ENCODE measurements around the gene CEACAM8. TPM values are rescaled to one million over a fixed set of nuclear protein-coding genes. Genes with fewer than 3 reads are reported as not detected.

The CEACAM8 gene
- total RNA-seq, 1 donor from 2014 or later: not detected

DNA sequence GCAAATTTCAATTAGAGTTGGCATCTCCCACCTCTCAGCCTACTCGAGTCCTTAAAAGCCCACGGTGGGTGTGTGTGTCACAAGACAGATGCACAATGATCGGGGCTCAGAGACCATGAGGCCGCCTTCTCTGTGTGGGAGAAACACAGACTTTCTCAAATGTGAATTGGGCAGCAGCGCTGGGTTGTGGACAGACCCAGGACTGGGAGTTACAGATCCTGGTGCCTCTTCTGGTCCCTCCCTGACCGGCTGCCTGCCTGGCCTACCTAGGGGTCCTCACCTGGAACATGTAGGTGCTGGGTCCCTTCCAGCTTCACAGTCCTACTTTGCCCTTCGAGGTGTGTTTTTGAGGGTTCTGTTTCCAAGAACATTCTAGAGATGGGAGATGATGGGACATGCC is 4.9 kb downstream of the CEACAM8 start:
- DNase-seq (ENCODE audit: extremely low spot score in 2 of 2): no peak
- no peaks in the 10 kb centered on the region for H3K27me3 ChIP-seq
- H3K4me3 ChIP-seq: no peak overlapping the region
- no peaks in the 10 kb centered on the region for H3K9me3 ChIP-seq
- no peaks in the 10 kb centered on the region for H3K36me3 ChIP-seq
- H3K4me1 ChIP-seq: no peaks in the 10 kb centered on the region
- no peak overlapping the region for H3K27ac ChIP-seq
- TF ChIP-seq POLR2A (IDR thresholded peaks at IDR 0.05) (no peak), POLR2AphosphoS5 (IDR thresholded peaks at IDR 0.05; ENCODE audit: insufficient read depth in 1 of 2, low read depth in 1 of 2) (no peak)
- TF ChIP-seq, protein P1, sequence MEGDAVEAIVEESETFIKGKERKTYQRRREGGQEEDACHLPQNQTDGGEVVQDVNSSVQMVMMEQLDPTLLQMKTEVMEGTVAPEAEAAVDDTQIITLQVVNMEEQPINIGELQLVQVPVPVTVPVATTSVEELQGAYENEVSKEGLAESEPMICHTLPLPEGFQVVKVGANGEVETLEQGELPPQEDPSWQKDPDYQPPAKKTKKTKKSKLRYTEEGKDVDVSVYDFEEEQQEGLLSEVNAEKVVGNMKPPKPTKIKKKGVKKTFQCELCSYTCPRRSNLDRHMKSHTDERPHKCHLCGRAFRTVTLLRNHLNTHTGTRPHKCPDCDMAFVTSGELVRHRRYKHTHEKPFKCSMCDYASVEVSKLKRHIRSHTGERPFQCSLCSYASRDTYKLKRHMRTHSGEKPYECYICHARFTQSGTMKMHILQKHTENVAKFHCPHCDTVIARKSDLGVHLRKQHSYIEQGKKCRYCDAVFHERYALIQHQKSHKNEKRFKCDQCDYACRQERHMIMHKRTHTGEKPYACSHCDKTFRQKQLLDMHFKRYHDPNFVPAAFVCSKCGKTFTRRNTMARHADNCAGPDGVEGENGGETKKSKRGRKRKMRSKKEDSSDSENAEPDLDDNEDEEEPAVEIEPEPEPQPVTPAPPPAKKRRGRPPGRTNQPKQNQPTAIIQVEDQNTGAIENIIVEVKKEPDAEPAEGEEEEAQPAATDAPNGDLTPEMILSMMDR (IDR thresholded peaks at IDR 0.05): no peak
- intact Hi-C loops (cut with DNase I): no loop called here

DNA sequence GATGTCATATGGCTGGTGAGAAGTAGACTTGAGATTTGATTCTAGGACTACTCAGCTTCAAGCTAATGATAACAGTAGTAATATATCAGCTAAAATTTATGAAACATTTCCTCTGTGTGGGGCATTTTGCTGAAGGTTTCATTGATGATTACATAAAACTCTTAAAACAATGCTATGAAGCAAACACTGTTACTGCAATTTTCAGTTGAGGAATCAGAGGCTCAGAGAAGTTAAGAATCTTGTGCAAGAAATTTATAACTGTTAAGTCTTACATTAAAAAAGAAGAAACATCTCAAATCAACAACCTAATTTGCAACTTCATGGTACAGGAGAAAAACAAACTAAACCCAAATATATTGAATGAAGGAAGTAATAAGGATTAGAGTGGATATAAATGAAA is 10.3 kb downstream of the CEACAM8 start:
- Histone ChIP-seq H3K4me1 (no peaks in the 10 kb centered on the region), H3K4me3 (no peak overlapping the region), H3K27me3 (no peaks in the 10 kb centered on the region), H3K36me3 (no peaks in the 10 kb centered on the region), H3K9me3 (no peaks in the 10 kb centered on the region), H3K27ac (no peak overlapping the region)
- no peak for DNase-seq (ENCODE audit: extremely low spot score in 2 of 2)
- TF ChIP-seq, protein P1 (IDR thresholded peaks at IDR 0.05): no peak
- TF ChIP-seq POLR2A (IDR thresholded peaks at IDR 0.05) (no peak), POLR2AphosphoS5 (IDR thresholded peaks at IDR 0.05; ENCODE audit: insufficient read depth in 1 of 2, low read depth in 1 of 2) (no peak)
- intact Hi-C loops (cut with DNase I): no loop called here

DNA sequence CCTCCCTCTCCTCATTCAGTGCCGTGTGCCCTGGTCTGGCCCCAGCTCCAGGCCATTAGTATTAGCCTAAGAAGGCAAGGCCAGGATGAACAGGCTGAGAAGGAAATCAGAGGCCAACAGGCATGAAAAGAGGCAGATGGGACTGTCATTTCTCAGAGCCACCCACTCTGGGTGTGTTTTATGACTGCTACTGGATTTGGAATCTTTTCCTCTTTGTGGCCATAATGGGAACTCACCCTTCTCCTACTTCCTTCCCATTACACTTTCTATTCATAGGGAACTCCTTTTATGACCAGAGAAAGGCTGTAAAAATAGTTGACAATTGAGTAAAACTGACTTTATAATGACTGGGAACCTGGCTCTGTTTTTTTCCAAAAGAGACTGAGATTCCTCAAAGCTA is 17.7 kb downstream of the CEACAM8 start:
- H3K9me3 ChIP-seq: no peaks in the 10 kb centered on the region
- H3K4me3 ChIP-seq: no peak overlapping the region
- H3K27ac ChIP-seq: no peak overlapping the region
- no peaks in the 10 kb centered on the region for H3K36me3 ChIP-seq
- H3K27me3 ChIP-seq: no peaks in the 10 kb centered on the region
- DNase-seq (ENCODE audit: extremely low spot score in 2 of 2): no peak
- TF ChIP-seq POLR2A (IDR thresholded peaks at IDR 0.05): no peak
- TF ChIP-seq, protein P1 (IDR thresholded peaks at IDR 0.05): no peak
- TF ChIP-seq POLR2AphosphoS5 (IDR thresholded peaks at IDR 0.05; ENCODE audit: insufficient read depth in 1 of 2, low read depth in 1 of 2): no peak
- intact Hi-C loops (cut with DNase I): no loop called here
- no peaks in the 10 kb centered on the region for H3K4me1 ChIP-seq

DNA sequence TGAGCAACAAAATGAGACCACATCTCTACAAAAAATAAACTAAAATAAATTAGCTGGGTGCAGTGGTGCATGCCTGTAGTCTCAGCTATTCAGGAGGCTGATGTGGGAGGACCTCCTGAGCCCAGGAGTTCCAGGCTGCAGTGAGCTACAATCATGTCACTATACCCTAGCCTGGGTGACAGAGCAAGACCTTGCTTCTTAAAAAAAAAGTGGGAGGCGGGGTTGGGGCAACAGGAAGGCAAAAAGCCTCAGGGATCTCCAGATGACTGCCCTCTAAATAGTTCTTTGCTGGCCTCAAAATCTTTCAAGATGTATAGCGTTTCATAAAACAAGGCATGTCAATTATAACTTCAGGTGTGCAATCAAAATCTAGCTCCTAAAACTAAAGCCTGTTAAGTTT is 18.5 kb downstream of the CEACAM8 start:
- Histone ChIP-seq H3K4me1 (no peaks in the 10 kb centered on the region), H3K9me3 (no peaks in the 10 kb centered on the region), H3K4me3 (no peak overlapping the region), H3K27ac (no peak overlapping the region), H3K36me3 (no peaks in the 10 kb centered on the region), H3K27me3 (no peaks in the 10 kb centered on the region)
- TF ChIP-seq POLR2A (IDR thresholded peaks at IDR 0.05) (no peak), POLR2AphosphoS5 (IDR thresholded peaks at IDR 0.05; ENCODE audit: insufficient read depth in 1 of 2, low read depth in 1 of 2) (no peak)
- TF ChIP-seq, protein P1 (IDR thresholded peaks at IDR 0.05): no peak
- DNase-seq (ENCODE audit: extremely low spot score in 2 of 2): no peak
- intact Hi-C loops (cut with DNase I): no loop called here

DNA sequence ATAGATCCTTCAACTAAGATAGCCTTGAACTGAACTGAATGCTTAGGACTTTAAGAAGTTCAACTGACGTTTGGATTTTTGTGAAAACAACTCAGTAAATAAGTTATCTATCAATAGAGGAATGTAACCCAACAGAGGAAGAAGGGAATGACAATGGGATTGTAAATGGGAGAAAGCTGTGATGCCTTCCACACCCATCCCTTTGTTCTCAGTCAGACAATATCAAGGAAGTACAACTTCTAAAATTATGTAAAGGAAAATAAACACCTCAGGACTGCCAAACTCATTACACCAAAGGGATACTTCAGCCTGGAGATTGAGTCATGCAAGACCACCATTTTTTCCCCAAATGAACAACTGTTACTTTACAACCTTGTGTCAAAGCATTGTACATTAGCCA is 21.1 kb downstream of the CEACAM8 start:
- intact Hi-C loops (cut with DNase I): no loop called here
- TF ChIP-seq POLR2AphosphoS5 (IDR thresholded peaks at IDR 0.05; ENCODE audit: insufficient read depth in 1 of 2, low read depth in 1 of 2): no peak
- TF ChIP-seq POLR2A (IDR thresholded peaks at IDR 0.05): no peak

More for the DNA sequence above, 21.1 kb downstream of the CEACAM8 start:
- no peak overlapping the region for H3K27ac ChIP-seq
- H3K9me3 ChIP-seq: no peaks in the 10 kb centered on the region
- H3K36me3 ChIP-seq: no peaks in the 10 kb centered on the region
- DNase-seq (ENCODE audit: extremely low spot score in 2 of 2): no peak
- H3K4me1 ChIP-seq: no peaks in the 10 kb centered on the region
- H3K4me3 ChIP-seq: no peak overlapping the region
- no peaks in the 10 kb centered on the region for H3K27me3 ChIP-seq

All from vagina (tissue), 2 donors.